HG03108 (cell line): Measurements from ENCODE around the gene DCUN1D4.
A peak's percentile ranks its signal among the peaks of the same experiment; 100 is the strongest.
"Not testable (repeated sequence)": the region's sequence is repeated elsewhere in the genome, so short reads cannot be mapped to it uniquely, and the experiment has no call there.

Experiments used
- ATAC-seq: cut with Tn5 transposase; IDR thresholded peaks from one replicate; pipeline ENCODE4 v1.9.1; 2021; ENCODE audit warnings: moderate library complexity; ENCODE audit not compliant: unreplicated experiment

The DCUN1D4 gene

GRCh38 chr4:51890760-51891159 lies 47.8 kb downstream of the DCUN1D4 start:
- ATAC-seq = no peak

GRCh38 chr4:51893402-51893801 lies 50.4 kb downstream of the DCUN1D4 start:
- not testable (repeated sequence) for ATAC-seq

- no peak for ATAC-seq
Measured at GRCh38 chr4:51894059-51894645, 51.2 kb downstream of the DCUN1D4 start.

- ATAC-seq = peak; percentile 57
Measured at GRCh38 chr4:51895158-51895557, 52.2 kb downstream of the DCUN1D4 start.

- peak; percentile 94 for ATAC-seq
Measured at GRCh38 chr4:51895816-51896408, 53.0 kb downstream of the DCUN1D4 start.

- ATAC-seq = no peak
Measured at GRCh38 chr4:51901363-51901762, 58.4 kb downstream of the DCUN1D4 start.

GRCh38 chr4:51906167-51906958 lies 63.4 kb downstream of the DCUN1D4 start:
- ATAC-seq = peak; percentile 95

- ATAC-seq = no peak
Measured at GRCh38 chr4:51907006-51907669, 64.2 kb downstream of the DCUN1D4 start.

- ATAC-seq = no peak
Measured at GRCh38 chr4:51909236-51909703, 66.3 kb downstream of the DCUN1D4 start.

- ATAC-seq = no peak
Measured at GRCh38 chr4:51918251-51918650, 75.3 kb downstream of the DCUN1D4 start.

- ATAC-seq = no peak
Measured at GRCh38 chr4:51923343-51923742, 80.4 kb downstream of the DCUN1D4 start.

GRCh38 chr4:51925307-51925706 lies 82.4 kb downstream of the DCUN1D4 start:
- no peak for ATAC-seq

GRCh38 chr4:51930557-51930956 lies 87.6 kb downstream of the DCUN1D4 start:
- ATAC-seq = no peak

- ATAC-seq = no peak
Measured at GRCh38 chr4:51931461-51931860, 88.5 kb downstream of the DCUN1D4 start.

GRCh38 chr4:51932261-51932660 lies 89.3 kb downstream of the DCUN1D4 start:
- no peak for ATAC-seq

GRCh38 chr4:51932684-51933083 lies 89.7 kb downstream of the DCUN1D4 start:
- no peak for ATAC-seq

GRCh38 chr4:51940460-51940859 lies 97.5 kb downstream of the DCUN1D4 start:
- ATAC-seq = not testable (repeated sequence)

- ATAC-seq = no peak
Measured at GRCh38 chr4:51942108-51942832, 99.3 kb downstream of the DCUN1D4 start.

GRCh38 chr4:51942833-51943215 lies 99.9 kb downstream of the DCUN1D4 start:
- ATAC-seq = no peak

- no peak for ATAC-seq
Measured at GRCh38 chr4:51943221-51943620, 100.3 kb downstream of the DCUN1D4 start.
